SU-DHL-6 (cell line): ENCODE measurements around the gene FIBCD1.

Source experiments
- H2AFZ ChIP-seq: fragments of 200-600 bp; sonication (generic); 2 replicates; pipeline ENCODE4 v1.6.1; 2014; ENCODE audit warnings: low read depth, mild to moderate bottlenecking, moderate library complexity, mixed read lengths, antibody characterized with exemption, low read length; ENCODE audit not compliant: severe bottlenecking
- H3F3A ChIP-seq: fragments of 200-600 bp; shearing (Covaris generic); 2 replicates; pipeline ENCODE4 v1.6.0; 2016; ENCODE audit warnings: antibody characterized with exemption, mild to moderate bottlenecking; ENCODE audit not compliant: insufficient read depth
- H3K27ac ChIP-seq: fragments of 200-600 bp; sonication (generic); 2 replicates; pipeline ENCODE4 v1.5.1; 2016; ENCODE audit warnings: low read depth, mild to moderate bottlenecking, low read length, moderate library complexity, mixed read lengths
- H3K27me3 ChIP-seq: fragments of 200-600 bp; sonication (generic), shearing (Covaris generic); 2 replicates; pipeline ENCODE4 v1.6.0; 2014; ENCODE audit warnings: mild to moderate bottlenecking, low read length
- H3K36me3 ChIP-seq: fragments of 200-600 bp; sonication (generic); 2 replicates; pipeline ENCODE4 v1.6.1; 2014; ENCODE audit warnings: mild to moderate bottlenecking, low read length, mixed read lengths
- H3K4me2 ChIP-seq: fragments of 300-600, 200-600 bp; shearing (Covaris generic), sonication (generic); 2 replicates; pipeline ENCODE4 v1.6.0; 2014; ENCODE audit warnings: low read length, low read depth, mild to moderate bottlenecking; ENCODE audit not compliant: poor library complexity, severe bottlenecking
- H3K4me3 ChIP-seq: fragments of 200-600 bp; sonication (generic); 2 replicates; pipeline ENCODE4 v1.5.1; 2014; ENCODE audit warnings: antibody characterized with exemption, low read length, mild to moderate bottlenecking, mixed read lengths; ENCODE audit not compliant: insufficient read depth, poor library complexity, severe bottlenecking
- H3K79me2 ChIP-seq: fragments of 200-600 bp; sonication (generic); 2 replicates; pipeline ENCODE4 v1.6.1; 2014; ENCODE audit warnings: mild to moderate bottlenecking, low read length, moderate library complexity; ENCODE audit not compliant: insufficient read depth
- H3K9ac ChIP-seq: fragments of 200-600 bp; sonication (generic); 2 replicates; pipeline ENCODE4 v1.7.0; 2014; ENCODE audit warnings: mild to moderate bottlenecking, low read length
- H3K9me2 ChIP-seq: fragments of 200-600 bp; sonication (generic); replicated peaks from 2 replicates; pipeline ENCODE4 v1.6.1; 2014; ENCODE audit warnings: low read length; ENCODE audit not compliant: insufficient read depth
- H3K9me3 ChIP-seq: fragments of 200-600 bp; sonication (generic); 2 replicates; pipeline ENCODE4 v1.6.1; 2014; ENCODE audit warnings: low read length, mixed read lengths; ENCODE audit not compliant: insufficient read depth
- H4K20me1 ChIP-seq: fragments of 200-600 bp; sonication (generic); 2 replicates; pipeline ENCODE4 v1.6.1; 2014; ENCODE audit warnings: low read depth, mild to moderate bottlenecking, antibody characterized with exemption, low read length, moderate library complexity, mixed read lengths
- EZH2phosphoT487 ChIP-seq: fragments of 200-600 bp; sonication (generic), shearing (Covaris generic); conservative IDR thresholded peaks from 2 replicates; pipeline ENCODE4 v1.6.1; 2018; ENCODE audit warnings: mild to moderate bottlenecking, antibody characterized with exemption, low read length, moderate library complexity, mixed read lengths
- TF ChIP-seq, protein P1 (sequence below): fragments of 200-600 bp; sonication (generic); IDR thresholded peaks from one replicate; pipeline ENCODE4 v1.5.1; 2017; ENCODE audit warnings: antibody characterized with exemption, mild to moderate bottlenecking, low read length, moderate library complexity; ENCODE audit not compliant: insufficient read depth, poor library complexity, severe bottlenecking

The FIBCD1 gene

GRCh38 chr9:130874783-130875182 is 64.3 kb downstream of the FIBCD1 start:
- H2AFZ ChIP-seq = no peak overlapping the region
- no peak overlapping the region for H3K9ac ChIP-seq
- H3K4me3 ChIP-seq = no peak overlapping the region
- no peak overlapping the region for H3K4me2 ChIP-seq
- H3K79me2 ChIP-seq = no peaks in the 10 kb centered on the region
- no peaks in the 10 kb centered on the region for H3K9me2 ChIP-seq
- no peaks in the 10 kb centered on the region for H3K9me3 ChIP-seq
- no peaks in the 10 kb centered on the region for H3K27me3 ChIP-seq
- no peak for TF ChIP-seq EZH2phosphoT487
- TF ChIP-seq, protein P1, sequence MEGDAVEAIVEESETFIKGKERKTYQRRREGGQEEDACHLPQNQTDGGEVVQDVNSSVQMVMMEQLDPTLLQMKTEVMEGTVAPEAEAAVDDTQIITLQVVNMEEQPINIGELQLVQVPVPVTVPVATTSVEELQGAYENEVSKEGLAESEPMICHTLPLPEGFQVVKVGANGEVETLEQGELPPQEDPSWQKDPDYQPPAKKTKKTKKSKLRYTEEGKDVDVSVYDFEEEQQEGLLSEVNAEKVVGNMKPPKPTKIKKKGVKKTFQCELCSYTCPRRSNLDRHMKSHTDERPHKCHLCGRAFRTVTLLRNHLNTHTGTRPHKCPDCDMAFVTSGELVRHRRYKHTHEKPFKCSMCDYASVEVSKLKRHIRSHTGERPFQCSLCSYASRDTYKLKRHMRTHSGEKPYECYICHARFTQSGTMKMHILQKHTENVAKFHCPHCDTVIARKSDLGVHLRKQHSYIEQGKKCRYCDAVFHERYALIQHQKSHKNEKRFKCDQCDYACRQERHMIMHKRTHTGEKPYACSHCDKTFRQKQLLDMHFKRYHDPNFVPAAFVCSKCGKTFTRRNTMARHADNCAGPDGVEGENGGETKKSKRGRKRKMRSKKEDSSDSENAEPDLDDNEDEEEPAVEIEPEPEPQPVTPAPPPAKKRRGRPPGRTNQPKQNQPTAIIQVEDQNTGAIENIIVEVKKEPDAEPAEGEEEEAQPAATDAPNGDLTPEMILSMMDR = no peak
- no peaks in the 10 kb centered on the region for H4K20me1 ChIP-seq
- H3F3A ChIP-seq = no peaks in the 10 kb centered on the region
- H3K36me3 ChIP-seq = no peaks in the 10 kb centered on the region
- H3K27ac ChIP-seq = no peak overlapping the region

- no peak overlapping the region for H3K27ac ChIP-seq
- no peak overlapping the region for H3K4me2 ChIP-seq
- H3K79me2 ChIP-seq = no peaks in the 10 kb centered on the region
- H3K9me3 ChIP-seq = no peaks in the 10 kb centered on the region
- H3K36me3 ChIP-seq = no peaks in the 10 kb centered on the region
- no peak overlapping the region for H3K9ac ChIP-seq
- TF ChIP-seq EZH2phosphoT487 = no peak
- TF ChIP-seq, protein P1 = no peak
- no peak overlapping the region for H3K4me3 ChIP-seq
- no peaks in the 10 kb centered on the region for H4K20me1 ChIP-seq
- H3F3A ChIP-seq = no peaks in the 10 kb centered on the region
- H3K27me3 ChIP-seq = no peaks in the 10 kb centered on the region
- no peak overlapping the region for H2AFZ ChIP-seq
- H3K9me2 ChIP-seq = no peaks in the 10 kb centered on the region
Observed at GRCh38 chr9:130873966-130874365, 65.1 kb downstream of the FIBCD1 start.

DNA sequence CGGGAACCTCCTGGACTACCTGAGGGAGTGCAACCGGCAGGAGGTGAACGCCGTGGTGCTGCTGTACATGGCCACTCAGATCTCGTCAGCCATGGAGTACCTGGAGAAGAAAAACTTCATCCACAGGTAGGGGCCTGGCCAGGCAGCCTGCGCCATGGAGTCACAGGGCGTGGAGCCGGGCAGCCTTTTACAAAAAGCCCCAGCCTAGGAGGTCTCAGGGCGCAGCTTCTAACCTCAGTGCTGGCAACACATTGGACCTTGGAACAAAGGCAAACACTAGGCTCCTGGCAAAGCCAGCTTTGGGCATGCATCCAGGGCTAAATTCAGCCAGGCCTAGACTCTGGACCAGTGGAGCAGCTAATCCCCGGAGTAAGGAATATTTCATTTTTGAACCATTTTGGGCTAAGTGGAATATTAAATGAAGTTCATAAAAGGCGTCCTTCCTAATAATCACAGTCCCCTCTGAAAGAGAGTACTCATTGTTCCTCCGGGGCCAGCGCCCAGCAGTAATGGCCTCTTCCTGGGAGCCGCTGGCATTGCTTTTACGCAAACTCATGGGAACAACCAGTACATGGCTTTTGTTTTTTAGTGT is 66.0 kb downstream of the FIBCD1 start:
- no peaks in the 10 kb centered on the region for H3F3A ChIP-seq
- no peaks in the 10 kb centered on the region for H3K27me3 ChIP-seq
- H3K9me3 ChIP-seq = no peaks in the 10 kb centered on the region
- H3K4me2 ChIP-seq = no peak overlapping the region
- H3K9me2 ChIP-seq = no peaks in the 10 kb centered on the region
- H2AFZ ChIP-seq = no peak overlapping the region
- TF ChIP-seq, protein P1 = no peak
- TF ChIP-seq EZH2phosphoT487 = no peak
- H3K9ac ChIP-seq = no peak overlapping the region
- H3K36me3 ChIP-seq = no peaks in the 10 kb centered on the region
- no peaks in the 10 kb centered on the region for H3K79me2 ChIP-seq
- H3K27ac ChIP-seq = no peak overlapping the region
- H4K20me1 ChIP-seq = no peaks in the 10 kb centered on the region
- no peak overlapping the region for H3K4me3 ChIP-seq
